Suprapubic skin (tissue), 4 donors: ENCODE results near the gene IRF2BPL.

Experiments used
- POLR2A ChIP-seq, 2 donors: fragments of 450-650 bp; IDR thresholded peaks; one replicate each; pipeline ENCODE4 v1.6.1; 2017; ENCODE audit warnings: antibody characterized with exemption in 2 of 2, mild to moderate bottlenecking in 2 of 2, moderate library complexity in 2 of 2
- POLR2AphosphoS5 ChIP-seq, 3 donors: sonication (generic); formaldehyde crosslinking; IDR thresholded peaks; one replicate each; pipeline ENCODE4 v1.6.1; 2017; ENCODE audit warnings: antibody characterized with exemption in 3 of 3
- TF ChIP-seq, protein P1 (sequence below), 2 donors: fragments of 200-600 bp in 1 of 2; fragments of 450-650 bp in 1 of 2; sonication (generic) in 1 of 2; IDR thresholded peaks; one replicate each; pipeline ENCODE4 v1.5.1; 2016 to 2019; ENCODE audit warnings: antibody characterized with exemption in 2 of 2, mild to moderate bottlenecking in 1 of 2, moderate library complexity in 1 of 2

DNA sequence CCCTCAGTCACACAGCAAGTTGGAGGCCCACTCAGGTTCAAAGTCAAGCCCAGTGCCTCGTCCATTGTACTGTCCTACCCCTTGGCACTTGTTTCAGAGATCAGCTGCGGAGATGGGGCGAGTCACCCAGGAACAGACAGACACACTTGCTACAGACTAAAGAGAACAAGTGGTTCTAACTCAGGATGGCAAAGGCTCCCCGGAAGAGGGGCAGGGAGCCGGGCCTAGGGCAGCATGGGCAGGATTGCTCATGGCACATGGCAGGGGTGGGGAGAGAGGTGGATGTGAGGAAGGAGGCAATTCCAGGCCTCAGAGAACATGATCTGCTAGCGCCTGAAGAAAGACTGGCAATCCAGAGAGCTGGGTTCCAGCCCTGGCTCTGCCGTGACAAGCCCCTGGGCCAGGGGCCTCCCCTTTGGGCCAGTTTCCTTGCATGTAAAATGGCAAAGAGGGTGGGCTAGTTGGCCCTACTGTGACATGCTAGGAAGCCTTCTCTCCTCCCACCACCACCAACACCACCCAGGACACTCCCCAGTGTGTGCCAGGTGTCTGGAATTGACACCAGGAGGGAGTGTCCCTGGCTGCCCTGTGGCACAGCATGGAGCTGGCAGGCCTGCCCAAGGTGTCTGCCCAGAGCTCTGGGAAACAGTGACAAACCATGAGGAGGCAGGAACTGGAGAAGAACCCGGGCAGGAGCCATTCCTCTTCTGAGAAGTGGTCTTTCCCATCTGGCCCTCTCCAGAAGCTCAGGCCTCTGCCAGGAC, 24.0 kb upstream of the IRF2BPL start:
- TF ChIP-seq POLR2A (IDR thresholded peaks at IDR 0.05) (no peak), POLR2AphosphoS5 (IDR thresholded peaks at IDR 0.05) (no peak)
- TF ChIP-seq, protein P1, sequence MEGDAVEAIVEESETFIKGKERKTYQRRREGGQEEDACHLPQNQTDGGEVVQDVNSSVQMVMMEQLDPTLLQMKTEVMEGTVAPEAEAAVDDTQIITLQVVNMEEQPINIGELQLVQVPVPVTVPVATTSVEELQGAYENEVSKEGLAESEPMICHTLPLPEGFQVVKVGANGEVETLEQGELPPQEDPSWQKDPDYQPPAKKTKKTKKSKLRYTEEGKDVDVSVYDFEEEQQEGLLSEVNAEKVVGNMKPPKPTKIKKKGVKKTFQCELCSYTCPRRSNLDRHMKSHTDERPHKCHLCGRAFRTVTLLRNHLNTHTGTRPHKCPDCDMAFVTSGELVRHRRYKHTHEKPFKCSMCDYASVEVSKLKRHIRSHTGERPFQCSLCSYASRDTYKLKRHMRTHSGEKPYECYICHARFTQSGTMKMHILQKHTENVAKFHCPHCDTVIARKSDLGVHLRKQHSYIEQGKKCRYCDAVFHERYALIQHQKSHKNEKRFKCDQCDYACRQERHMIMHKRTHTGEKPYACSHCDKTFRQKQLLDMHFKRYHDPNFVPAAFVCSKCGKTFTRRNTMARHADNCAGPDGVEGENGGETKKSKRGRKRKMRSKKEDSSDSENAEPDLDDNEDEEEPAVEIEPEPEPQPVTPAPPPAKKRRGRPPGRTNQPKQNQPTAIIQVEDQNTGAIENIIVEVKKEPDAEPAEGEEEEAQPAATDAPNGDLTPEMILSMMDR (IDR thresholded peaks at IDR 0.05): no peak
